ENCODE data around the gene RENBP.

GRCh38 chrX:153981231-153981630, 36.8 kb upstream of the RENBP start:
- TF ChIP-seq CTCF (conservative IDR thresholded peaks at IDR 0.05; ENCODE audit: low read length) (no peak), EZH2phosphoT487 (IDR thresholded peaks at IDR 0.05; ENCODE audit: borderline replicate concordance) (no peak)
